Gastroesophageal sphincter (tissue), 3 donors: ENCODE results near the gene SCCPDH.

Experiments
- CTCF ChIP-seq, 4 experiments: fragments of 200-600 bp in 2 of 4; fragments of 450-650 bp in 2 of 4; sonication (generic) in 1 of 4; IDR thresholded peaks; one replicate each; pipeline ENCODE4 v1.5.1; 2017 to 2019; ENCODE audit warnings: antibody characterized with exemption in 4 of 4, mild to moderate bottlenecking in 2 of 4, moderate library complexity in 2 of 4
- EP300 ChIP-seq: sonication (generic); formaldehyde crosslinking; IDR thresholded peaks from one replicate; pipeline ENCODE4 v1.6.1; 2017; ENCODE audit warnings: antibody characterized with exemption, mild to moderate bottlenecking
- POLR2A ChIP-seq, 2 donors: fragments of 450-650 bp; IDR thresholded peaks; one replicate each; pipeline ENCODE4 v1.6.1; 2017; ENCODE audit warnings: antibody characterized with exemption in 2 of 2, mild to moderate bottlenecking in 2 of 2, moderate library complexity in 1 of 2
- POLR2AphosphoS5 ChIP-seq: sonication (generic); formaldehyde crosslinking; IDR thresholded peaks from one replicate; pipeline ENCODE4 v1.6.1; 2017; ENCODE audit warnings: antibody characterized with exemption

DNA sequence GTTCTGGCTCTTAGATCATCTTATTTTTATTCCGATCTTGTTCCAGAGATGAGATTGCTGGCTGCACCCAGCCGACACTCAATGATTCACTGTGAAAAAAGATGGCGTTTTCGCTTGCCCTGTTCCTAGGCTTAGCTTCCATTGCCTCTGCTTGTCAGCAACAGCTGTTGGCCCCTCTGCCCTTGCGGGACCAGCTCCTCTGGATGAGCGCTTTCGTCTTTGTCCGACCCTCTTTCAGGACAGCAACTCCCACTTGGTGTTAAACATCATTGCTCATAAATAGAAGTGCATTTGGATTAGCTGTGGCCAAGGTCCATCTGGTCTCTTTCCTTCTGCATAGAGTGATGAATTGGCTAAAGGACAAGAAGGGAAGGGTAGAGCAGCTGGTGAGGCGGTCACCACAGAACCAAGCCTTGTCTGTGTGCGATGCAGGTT is 43.5 kb upstream of the SCCPDH start:
- TF ChIP-seq CTCF (IDR thresholded peaks at IDR 0.05), result no peak
- TF ChIP-seq POLR2A (IDR thresholded peaks at IDR 0.05), result no peak
- TF ChIP-seq EP300, result no peak
- no peak for TF ChIP-seq POLR2AphosphoS5
